GM08714 (cell line): ENCODE measurements around the gene KRABD2.

ENCODE experiments used
- H3K4me3 ChIP-seq: fragments of 200-500 bp; sonication (Bioruptor generic); 2 replicates; pipeline ENCODE4 v1.5.1; 2014; ENCODE audit warnings: mild to moderate bottlenecking, low read length, inconsistent platforms
- ZNF274 ChIP-seq: IDR thresholded peaks from 2 replicates; pipeline ENCODE4 v1.6.1; 2012; ENCODE audit warnings: mild to moderate bottlenecking, low read depth, low read length

Gene KRABD2

DNA sequence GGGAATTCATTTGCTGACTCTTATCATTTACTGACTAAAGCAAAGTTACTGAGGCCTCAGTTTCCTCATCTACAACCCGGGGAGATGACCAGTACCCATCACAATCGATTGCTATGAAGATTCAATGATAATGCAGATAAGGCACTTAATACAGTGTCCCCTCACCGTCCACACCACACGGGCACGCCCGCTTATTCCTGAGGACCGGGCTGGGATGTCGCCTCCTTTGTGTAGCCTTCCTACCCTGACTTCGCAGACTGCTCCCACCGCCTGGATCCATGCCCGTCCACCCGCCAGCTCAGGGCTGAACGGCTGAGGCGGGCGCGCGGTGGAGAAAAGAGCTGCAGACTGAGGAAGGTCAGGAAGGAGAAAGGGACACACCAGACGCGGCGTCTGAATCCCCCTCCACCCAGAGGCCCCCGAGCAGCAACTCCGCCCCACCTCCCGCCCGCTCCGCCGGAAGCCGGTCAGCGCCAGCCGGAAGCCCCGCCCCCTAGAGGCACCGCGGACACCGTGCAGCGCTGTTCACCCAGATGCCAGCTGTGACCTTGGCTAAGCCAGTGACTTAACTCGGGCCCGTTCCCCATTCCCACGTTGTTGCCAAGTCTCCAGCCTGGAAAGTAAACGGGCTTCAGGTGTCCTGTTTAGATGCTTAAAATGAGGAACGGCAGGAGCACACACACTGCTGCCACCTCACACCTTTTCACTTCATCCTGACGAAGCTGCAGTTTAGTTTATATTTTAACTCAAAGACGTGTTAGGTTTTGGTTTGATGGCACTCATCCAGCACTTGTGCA is at the start of gene KRABD2:
Gene KRABD2, minus strand, starts transcription at position 434 of the 797 bp plus-strand sequence.
- H3K4me3 ChIP-seq = peak within 1 kb of the TSS; percentile 75
- TF ChIP-seq ZNF274 = no peak

DNA sequence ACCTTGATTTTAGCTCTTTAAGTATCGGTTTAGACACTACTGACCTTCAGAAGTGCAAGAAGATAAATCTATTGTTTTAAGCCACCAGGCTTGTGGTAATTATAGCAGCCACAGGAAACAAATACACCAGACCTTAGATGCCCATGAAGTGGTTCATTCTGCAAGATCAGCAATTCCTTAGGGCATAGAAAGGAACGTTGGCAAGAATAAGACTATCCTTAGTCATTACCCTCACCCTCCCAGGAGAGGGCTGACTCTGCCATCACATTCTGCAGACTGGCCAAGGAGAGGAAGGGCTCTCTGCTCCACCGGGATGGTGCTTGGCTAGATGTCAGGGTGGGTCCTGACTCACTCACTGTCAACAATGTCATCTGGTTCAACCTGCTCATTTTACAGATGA is 45.1 kb upstream of the KRABD2 start:
- no peak for TF ChIP-seq ZNF274
- H3K4me3 ChIP-seq = no peak overlapping the region

DNA sequence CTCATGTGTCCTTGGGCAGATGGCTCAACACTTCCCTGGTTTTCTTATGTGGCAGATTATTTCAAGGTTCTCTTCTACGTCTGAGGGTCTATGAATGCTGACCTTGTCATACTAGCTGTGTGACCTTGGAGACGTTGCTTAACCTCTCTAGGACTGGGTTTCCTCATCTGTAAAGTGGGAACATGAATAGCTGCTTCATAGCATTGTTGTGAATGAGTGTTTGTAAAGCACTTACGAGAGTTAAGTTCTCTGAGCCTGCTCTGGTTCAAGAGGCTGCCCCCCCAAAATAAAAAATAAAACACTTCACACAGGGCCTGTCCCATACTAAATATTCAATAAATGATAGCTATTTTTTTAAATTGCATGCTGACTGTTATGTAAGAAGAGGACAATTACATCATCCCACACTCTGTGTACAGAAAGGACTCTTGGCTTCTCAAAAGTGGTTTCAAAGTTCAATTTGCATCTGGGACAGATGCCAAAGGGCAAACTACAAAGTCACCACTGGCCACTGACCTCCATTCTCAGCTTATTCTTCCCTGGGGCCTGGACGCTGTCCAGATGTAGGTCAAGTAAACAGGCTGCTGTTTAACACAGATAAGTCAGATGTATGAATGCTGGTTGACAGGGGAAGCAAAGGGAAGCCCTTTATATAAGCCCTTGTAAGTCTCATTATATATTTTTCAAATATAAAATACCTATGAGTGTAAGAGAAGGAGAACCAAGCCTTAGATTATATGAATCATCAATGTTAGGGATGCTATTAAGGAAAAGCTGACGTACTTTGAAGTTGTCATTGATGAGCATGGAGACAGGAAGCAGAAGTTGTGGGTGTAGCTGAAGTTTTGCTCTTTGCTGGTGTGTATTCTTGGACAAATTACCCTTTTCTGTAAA is 43.8 kb upstream of the KRABD2 start:
- H3K4me3 ChIP-seq = no peak overlapping the region
- no peak for TF ChIP-seq ZNF274

DNA sequence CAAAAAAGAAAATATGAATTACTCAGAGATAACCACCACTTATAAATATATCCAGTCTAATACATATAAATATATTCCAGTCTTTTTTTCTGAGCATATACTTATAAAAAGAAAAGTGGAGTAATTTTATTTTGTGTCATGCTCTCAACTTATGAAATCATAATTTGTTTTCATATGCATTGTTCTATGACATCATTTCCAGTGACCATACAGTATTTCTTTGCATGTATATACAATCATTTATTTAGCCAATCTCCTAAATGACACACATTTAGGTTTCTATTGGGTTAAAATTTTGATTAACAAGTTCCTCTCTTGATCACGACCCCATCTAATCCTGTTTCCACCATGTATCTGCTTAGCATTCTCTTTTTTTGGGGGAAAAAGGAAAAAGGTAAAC is 42.8 kb upstream of the KRABD2 start:
- no peak for TF ChIP-seq ZNF274
- no peak overlapping the region for H3K4me3 ChIP-seq

DNA sequence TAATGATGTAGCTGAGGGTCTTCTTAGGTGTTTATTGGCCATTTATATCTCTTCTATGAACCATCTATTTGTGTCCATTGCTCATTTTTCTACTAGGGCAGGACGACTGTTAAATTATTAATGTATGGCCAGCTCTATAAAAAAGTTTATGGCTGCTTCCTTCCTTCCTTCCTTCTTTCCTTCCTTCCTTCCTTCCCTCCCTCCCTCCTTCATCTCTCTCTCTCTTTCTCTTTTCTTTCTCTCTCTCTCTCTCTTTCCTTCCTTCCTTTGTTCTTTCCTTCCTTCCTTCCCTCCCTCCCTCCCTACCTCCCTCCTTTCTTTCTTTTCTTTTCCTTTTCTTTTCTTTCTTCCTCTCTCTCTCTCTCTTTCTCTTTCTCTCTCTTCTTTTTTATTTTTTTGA is 42.0 kb upstream of the KRABD2 start:
- no peak for TF ChIP-seq ZNF274
- no peak overlapping the region for H3K4me3 ChIP-seq

DNA sequence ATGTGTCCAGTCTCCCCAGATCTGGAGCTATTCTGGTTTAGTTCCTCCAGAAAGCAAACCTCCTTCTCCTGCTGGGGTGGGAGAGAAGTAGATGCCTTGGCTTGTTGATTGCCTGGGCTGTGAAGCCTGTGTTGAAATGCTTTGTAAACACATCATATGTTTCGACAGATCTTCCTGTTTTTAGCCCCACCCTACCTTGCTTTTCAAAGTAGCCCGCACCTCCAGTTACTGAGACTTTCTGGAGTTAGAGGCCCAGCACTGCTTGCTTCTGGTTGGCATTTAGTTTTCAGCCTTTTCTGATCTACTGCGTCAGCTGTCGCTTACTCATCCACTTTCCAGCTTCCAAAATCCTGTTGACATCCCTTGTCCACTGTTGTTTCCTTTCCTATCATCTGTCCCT is 41.3 kb upstream of the KRABD2 start:
- no peak overlapping the region for H3K4me3 ChIP-seq

DNA sequence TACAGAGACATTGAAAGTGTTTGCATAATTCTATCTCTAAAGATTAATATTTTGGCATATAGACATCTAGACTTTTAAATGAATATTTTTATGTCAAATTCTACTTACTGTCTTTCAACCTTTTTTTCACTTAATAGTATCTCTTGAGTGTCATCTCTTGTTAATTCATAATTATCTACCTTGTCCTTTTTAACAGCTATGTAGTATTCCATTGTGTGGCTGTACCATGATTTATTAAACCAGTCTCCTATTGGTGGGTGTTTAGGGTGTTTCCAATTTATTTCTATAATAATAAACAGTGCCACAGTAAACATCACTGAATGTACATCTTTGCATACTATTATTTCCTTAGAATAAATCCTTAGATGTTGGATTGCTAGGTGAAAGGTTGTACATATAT is 37.4 kb upstream of the KRABD2 start:
- no peak for TF ChIP-seq ZNF274
- H3K4me3 ChIP-seq = no peak overlapping the region

More for the DNA sequence above, 41.3 kb upstream of the KRABD2 start:
- TF ChIP-seq ZNF274 = no peak

DNA sequence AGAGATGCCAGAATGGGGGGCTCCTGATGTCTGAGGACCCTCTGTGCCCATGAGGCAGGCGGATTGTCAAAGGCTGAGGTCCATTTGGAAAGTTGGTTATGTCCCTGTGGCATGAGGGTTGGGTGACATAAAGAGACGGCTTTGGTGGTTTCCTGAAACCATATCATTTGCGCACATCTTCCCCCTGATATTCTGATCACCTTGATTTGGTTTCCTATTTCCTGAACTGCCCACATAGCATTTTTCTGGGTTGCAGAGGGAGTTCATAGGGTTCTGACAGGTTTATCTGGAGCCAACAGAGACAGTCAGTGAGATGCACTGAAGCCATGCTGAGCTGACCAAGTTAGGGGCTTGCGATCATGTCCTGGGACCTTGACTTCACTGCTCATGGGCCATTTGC is 36.8 kb upstream of the KRABD2 start:
- no peak for TF ChIP-seq ZNF274
- no peak overlapping the region for H3K4me3 ChIP-seq

DNA sequence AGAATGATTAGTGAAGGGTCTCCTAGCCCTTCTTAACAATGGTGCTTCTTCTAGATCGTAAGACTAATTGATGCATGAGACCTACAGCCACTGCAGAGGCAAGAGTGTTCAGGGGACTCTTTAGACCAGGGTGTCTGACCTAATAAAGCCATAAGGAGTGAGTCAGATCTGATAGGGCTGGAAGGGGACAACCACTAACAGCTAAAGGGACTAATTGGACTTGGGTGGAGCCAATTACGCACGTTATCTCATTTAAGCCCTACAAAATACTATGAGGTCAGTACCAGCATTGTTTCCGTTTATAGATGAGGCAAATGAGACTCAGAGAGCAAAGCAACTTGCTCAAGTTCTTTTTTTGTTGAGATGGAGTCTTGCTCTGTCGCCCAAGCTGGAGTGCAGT is 35.6 kb upstream of the KRABD2 start:
- TF ChIP-seq ZNF274 = no peak

DNA sequence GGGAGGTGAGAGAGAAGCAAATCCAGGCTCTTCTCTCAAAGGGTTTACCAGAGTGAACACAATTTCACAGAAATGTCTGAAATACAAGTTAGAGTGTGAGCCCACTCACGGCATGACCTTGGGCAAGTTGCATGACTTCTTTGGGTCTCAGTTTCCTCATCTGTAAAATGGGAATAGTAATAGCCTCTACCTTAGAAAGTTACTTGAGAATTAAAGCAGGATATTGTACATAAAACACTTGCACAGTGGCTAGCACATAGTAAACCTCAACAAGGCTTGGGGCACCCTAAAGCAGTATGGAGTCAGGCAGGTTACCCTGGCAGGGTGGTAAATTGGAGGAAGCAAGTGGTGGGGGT is 34.4 kb upstream of the KRABD2 start:
- TF ChIP-seq ZNF274 = no peak
- no peak overlapping the region for H3K4me3 ChIP-seq

More for the DNA sequence above, 35.6 kb upstream of the KRABD2 start:
- no peak overlapping the region for H3K4me3 ChIP-seq

DNA sequence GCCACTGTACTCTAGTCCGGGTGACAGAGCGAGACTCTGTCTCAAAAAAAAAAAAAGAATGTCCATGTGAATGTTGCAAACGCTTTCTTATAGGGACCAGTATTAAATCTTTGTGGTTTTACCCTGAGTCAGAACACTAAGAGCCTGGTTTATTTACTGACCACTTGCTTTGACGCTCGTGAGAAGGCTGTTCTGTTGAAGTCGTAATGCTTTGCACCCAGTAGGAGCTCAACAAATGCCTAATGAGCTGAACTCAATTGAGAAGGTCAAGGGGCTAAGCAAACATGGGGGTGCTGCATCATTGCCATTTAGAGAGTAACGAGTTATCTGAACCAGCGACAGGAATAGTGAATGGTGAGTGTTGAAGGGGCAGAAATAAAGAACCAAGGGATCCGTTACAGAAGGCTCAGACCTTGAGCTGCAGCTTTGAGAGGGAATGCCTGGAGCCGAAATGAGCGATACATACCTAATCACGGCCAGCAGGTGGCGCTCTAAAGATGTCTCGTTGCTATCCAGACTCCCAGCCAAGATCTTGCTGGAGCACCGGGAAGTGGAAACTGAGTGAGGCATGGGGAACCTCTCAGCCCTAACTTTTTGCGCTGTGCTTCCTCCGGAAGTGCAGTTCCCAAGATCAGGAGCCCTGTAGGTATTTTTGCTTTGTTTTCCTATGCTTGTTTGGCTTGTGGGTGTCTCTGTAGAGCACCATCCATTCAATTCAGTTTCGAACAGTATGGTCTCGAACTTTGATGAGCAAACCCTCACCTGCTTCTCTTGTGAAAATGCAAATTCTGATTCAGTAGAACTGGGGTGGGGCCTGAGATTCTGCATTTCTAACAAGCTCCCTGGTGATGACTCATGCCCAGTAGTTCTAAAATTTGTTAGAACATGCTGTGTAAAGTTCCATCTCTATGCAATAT is 33.7 kb upstream of the KRABD2 start:
- no peak for TF ChIP-seq ZNF274
- H3K4me3 ChIP-seq = no peak overlapping the region

DNA sequence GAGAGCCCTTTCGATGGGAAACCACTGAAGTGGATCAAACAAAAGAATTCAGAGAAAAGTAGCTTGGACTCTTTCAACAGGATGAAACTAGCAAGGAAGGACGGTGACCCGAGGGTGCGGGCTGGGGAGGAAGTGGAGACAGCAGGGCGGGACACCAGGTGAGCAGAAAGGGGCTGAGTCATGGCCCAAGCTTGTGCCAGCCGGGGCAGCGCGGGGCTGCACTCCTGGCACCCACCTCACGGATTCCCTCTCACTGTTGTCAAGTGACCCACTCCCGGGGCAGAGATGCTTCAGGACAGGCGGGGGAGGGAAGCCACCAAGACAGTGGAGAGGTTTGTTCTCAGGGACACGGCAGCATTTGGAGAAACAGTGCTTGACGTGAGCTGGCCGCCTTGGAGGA is 31.9 kb upstream of the KRABD2 start:
- TF ChIP-seq ZNF274 = no peak
- no peak overlapping the region for H3K4me3 ChIP-seq

DNA sequence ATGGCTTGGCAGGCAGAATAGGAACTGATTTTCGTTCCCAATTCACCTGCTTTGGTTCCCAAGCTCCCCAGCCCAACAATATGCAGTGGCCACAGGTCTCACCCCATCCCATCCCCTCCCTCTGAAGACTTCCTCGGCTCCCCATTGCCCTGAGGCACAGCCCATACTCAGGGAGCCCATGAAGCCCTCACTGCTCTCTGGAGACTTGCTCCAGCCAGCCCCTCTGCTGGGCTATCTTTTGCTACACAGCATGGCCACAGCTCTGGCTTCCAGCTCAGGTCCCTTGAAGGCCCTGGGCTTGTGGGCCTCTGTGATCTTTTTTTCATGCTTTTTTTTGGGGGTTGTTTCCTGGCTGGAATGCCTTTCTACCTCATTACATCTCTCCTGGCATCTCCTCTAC is 29.7 kb upstream of the KRABD2 start:
- TF ChIP-seq ZNF274 = no peak
- H3K4me3 ChIP-seq = no peak overlapping the region

DNA sequence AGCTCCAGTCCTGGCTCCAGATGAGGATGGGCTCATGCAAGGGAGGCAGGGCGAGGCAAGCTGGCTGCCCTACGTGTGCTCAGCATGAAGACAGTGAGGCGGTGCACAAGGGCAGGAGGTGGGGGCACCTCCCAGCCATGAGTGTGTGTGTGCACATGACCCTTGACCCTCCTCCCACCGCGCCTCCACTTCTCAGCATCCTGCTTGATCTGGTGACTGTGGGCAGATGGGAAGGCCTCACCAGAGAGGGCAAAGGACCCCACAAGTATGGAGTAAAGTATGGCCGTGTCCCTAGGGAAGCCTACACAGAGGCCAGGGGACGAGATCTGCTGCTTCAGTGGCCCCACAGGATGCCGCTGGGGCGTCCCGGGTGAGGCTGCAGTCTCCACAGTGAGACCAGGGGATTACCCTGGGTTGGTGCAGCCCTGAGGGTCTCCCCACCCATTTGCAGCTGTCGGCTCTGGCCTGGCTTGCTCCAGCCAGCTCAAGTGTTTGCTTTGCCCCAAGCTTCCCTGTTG is 29.1 kb upstream of the KRABD2 start:
- no peak for TF ChIP-seq ZNF274
- H3K4me3 ChIP-seq = no peak overlapping the region
